GM12891 (cell line): ENCODE results near the gene BMP4.

Experiments
- POLR2A ChIP-seq: IDR thresholded peaks from 2 replicates; pipeline ENCODE4 v1.6.1; 2011; ENCODE audit warnings: low read depth, low read length, control low read depth
- POLR2AphosphoS5 ChIP-seq: IDR thresholded peaks from 2 replicates; pipeline ENCODE4 v1.6.1; 2011; ENCODE audit warnings: low read depth, low read length, control low read depth

GRCh38 chr14:53999061-53999488 lies 42.5 kb upstream of the BMP4 start:
- TF ChIP-seq POLR2A (no peak), POLR2AphosphoS5 (no peak)
